Breast epithelium (tissue), 3 donors: ENCODE measurements around the gene LDHA.

Experiments used
- POLR2A ChIP-seq: fragments of 450-650 bp; IDR thresholded peaks from one replicate; pipeline ENCODE4 v1.6.1; 2016; ENCODE audit warnings: antibody characterized with exemption, mild to moderate bottlenecking, moderate library complexity
- POLR2AphosphoS5 ChIP-seq, 3 donors: sonication (generic); formaldehyde crosslinking; IDR thresholded peaks; one replicate each; pipeline ENCODE4 v1.6.1; 2017; ENCODE audit warnings: antibody characterized with exemption in 3 of 3
- TF ChIP-seq, protein P1 (sequence below), 3 donors: fragments of 450-650 bp; IDR thresholded peaks; one replicate each; pipeline ENCODE4 v1.5.1; 2016 to 2017; ENCODE audit warnings: antibody characterized with exemption in 3 of 3, mild to moderate bottlenecking in 3 of 3, moderate library complexity in 3 of 3

DNA sequence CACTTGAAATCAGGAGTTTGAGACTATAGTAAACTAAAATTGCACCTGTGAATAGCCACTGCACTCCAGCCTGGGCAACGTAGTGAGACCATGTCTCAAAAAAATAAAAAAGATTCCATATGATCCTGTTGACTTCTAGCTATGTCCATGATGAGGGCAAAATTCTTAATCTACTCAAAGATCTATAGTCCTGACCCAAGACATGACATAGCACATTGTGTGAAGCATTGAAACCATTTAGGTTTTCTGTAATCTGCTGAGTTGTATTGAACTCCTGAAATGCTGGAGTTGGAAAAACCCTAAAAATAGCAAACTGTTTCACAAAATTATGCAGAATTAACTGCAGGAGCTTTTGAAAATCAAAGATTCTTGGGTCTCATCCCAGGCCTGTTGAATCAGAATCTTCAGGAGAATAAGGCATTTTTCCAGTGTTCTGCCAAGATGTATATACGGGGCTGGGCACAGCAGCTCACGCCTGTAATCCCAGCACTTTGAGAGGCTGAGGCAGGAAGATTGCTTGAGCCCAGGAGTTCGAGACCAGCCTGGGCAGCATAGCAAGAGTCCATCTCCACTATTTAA lies 29.8 kb upstream of the LDHA start:
- TF ChIP-seq POLR2A: no peak
- TF ChIP-seq, protein P1, sequence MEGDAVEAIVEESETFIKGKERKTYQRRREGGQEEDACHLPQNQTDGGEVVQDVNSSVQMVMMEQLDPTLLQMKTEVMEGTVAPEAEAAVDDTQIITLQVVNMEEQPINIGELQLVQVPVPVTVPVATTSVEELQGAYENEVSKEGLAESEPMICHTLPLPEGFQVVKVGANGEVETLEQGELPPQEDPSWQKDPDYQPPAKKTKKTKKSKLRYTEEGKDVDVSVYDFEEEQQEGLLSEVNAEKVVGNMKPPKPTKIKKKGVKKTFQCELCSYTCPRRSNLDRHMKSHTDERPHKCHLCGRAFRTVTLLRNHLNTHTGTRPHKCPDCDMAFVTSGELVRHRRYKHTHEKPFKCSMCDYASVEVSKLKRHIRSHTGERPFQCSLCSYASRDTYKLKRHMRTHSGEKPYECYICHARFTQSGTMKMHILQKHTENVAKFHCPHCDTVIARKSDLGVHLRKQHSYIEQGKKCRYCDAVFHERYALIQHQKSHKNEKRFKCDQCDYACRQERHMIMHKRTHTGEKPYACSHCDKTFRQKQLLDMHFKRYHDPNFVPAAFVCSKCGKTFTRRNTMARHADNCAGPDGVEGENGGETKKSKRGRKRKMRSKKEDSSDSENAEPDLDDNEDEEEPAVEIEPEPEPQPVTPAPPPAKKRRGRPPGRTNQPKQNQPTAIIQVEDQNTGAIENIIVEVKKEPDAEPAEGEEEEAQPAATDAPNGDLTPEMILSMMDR (IDR thresholded peaks at IDR 0.05): no peak
- TF ChIP-seq POLR2AphosphoS5 (IDR thresholded peaks at IDR 0.05): no peak
